IMR-90 (cell line): ENCODE measurements around the gene ACTRT2.

Experiments used
- CEBPB ChIP-seq: IDR thresholded peaks from 2 replicates; pipeline ENCODE4 v1.6.1; 2012; ENCODE audit warnings: low read depth, low read length, improper control_type of control experiment
- CHD1 ChIP-seq: IDR thresholded peaks from 2 replicates; pipeline ENCODE4 v1.6.1; 2012; ENCODE audit warnings: low read depth, low read length, improper control_type of control experiment
- POLR2A ChIP-seq: IDR thresholded peaks from 2 replicates; pipeline ENCODE4 v1.6.1; 2012; ENCODE audit warnings: mild to moderate bottlenecking, low read depth, low read length
- RAD21 ChIP-seq: IDR thresholded peaks from 2 replicates; pipeline ENCODE4 v1.6.1; 2012; ENCODE audit warnings: low read length, improper control_type of control experiment
- RCOR1 ChIP-seq: IDR thresholded peaks from 2 replicates; pipeline ENCODE4 v1.6.1; 2012; ENCODE audit warnings: mild to moderate bottlenecking, low read length, improper control_type of control experiment; ENCODE audit not compliant: insufficient replicate concordance
- RFX5 ChIP-seq: IDR thresholded peaks from 2 replicates; pipeline ENCODE4 v1.8.0; 2012; ENCODE audit warnings: low read depth, mild to moderate bottlenecking, low read length, moderate library complexity
- TF ChIP-seq, protein P1 (sequence below): conservative IDR thresholded peaks from 2 replicates; pipeline ENCODE4 v1.5.1; 2012; ENCODE audit warnings: mild to moderate bottlenecking, low read depth, low read length, improper control_type of control experiment

DNA sequence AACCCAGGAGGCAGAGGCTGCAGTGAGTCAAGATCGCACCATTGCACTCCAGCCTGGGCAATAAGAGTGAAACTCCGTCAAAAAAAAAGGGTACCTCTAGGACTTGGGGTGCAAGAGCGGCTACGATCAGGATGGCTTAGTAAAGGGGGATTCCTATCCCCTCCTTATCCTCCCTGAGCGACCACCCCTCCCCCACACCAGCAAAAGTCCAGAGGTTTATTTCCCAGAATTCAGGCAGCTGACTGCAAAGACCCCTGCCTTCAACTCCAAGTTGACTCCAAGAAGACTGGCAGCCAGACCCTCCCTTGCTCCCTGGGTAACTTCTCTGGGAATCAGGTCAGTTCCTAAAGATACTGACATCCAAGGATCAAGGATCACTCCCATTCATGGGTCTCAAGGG is 35.4 kb downstream of the ACTRT2 start:
- TF ChIP-seq, protein P1, sequence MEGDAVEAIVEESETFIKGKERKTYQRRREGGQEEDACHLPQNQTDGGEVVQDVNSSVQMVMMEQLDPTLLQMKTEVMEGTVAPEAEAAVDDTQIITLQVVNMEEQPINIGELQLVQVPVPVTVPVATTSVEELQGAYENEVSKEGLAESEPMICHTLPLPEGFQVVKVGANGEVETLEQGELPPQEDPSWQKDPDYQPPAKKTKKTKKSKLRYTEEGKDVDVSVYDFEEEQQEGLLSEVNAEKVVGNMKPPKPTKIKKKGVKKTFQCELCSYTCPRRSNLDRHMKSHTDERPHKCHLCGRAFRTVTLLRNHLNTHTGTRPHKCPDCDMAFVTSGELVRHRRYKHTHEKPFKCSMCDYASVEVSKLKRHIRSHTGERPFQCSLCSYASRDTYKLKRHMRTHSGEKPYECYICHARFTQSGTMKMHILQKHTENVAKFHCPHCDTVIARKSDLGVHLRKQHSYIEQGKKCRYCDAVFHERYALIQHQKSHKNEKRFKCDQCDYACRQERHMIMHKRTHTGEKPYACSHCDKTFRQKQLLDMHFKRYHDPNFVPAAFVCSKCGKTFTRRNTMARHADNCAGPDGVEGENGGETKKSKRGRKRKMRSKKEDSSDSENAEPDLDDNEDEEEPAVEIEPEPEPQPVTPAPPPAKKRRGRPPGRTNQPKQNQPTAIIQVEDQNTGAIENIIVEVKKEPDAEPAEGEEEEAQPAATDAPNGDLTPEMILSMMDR = no peak
- TF ChIP-seq RCOR1 = no peak
- TF ChIP-seq CEBPB = no peak
- no peak for TF ChIP-seq POLR2A
- no peak for TF ChIP-seq RAD21
- TF ChIP-seq CHD1 = no peak
- no peak for TF ChIP-seq RFX5
